ENCODE data around the gene EDAR. TPM values are rescaled to one million over a fixed set of nuclear protein-coding genes. Genes with fewer than 3 reads are reported as not detected.
A peak's percentile ranks its signal among the peaks of the same experiment; 100 is the strongest.

Gene EDAR
- 1 to 10 TPM in 1 of 2 donors, under 1 TPM in 1; 0.37 to 1.3 TPM for total RNA-seq
- total RNA-seq, result 0.12 to 0.30 reads per million in 2 donors

- H3K36me3 Mint-ChIP-seq (ENCODE audit: low read depth), result no peaks in the 10 kb centered on the region
- H3K4me3 Mint-ChIP-seq, result peak within 1 kb of the TSS; percentile 81
- H3K27ac Mint-ChIP-seq, result peak within 1 kb of the TSS; percentile 56
- H3K4me1 Mint-ChIP-seq, result peaks cover 23% of the 10 kb centered on the region
- H3K27me3 Mint-ChIP-seq, result peaks cover 28% of the 10 kb centered on the region
- H3K9me3 ChIP-seq (ENCODE audit: control insufficient read depth, low read length, poor library complexity, severe bottlenecking), result no peaks in the 10 kb centered on the region
- ATAC-seq (peak; percentile 88), DNase-seq (peak in 2 of 3 donors; percentile 17 to 27)
Measured at GRCh38 chr2:108988796-108989713, at the start of gene EDAR. TSS of gene EDAR (minus strand) at chr2:108989220. CDS start at chr2:108931014, 58,206 bp downstream.

- Mint-ChIP-seq H3K27me3 (no peaks in the 10 kb centered on the region), H3K36me3 (ENCODE audit: low read depth) (no peaks in the 10 kb centered on the region), H3K27ac (peak overlapping the region; percentile 95), H3K4me3 (peak overlapping the region; percentile 47), H3K4me1 (peaks cover 34% of the 10 kb centered on the region)
- ATAC-seq, result no peak
- DNase-seq, result no peak
- H3K9me3 ChIP-seq (ENCODE audit: control insufficient read depth, low read length, poor library complexity, severe bottlenecking), result no peaks in the 10 kb centered on the region
Measured at GRCh38 chr2:109033171-109033570, 44.2 kb upstream of the EDAR start.

- ATAC-seq, result peak; percentile 63
- Mint-ChIP-seq H3K4me3 (peak overlapping the region; percentile 92), H3K4me1 (peaks cover 36% of the 10 kb centered on the region)
Measured at GRCh38 chr2:109032229-109032820, 43.3 kb upstream of the EDAR start.

GRCh38 chr2:109031476-109032228 lies 42.6 kb upstream of the EDAR start:
- ATAC-seq (peak; percentile 77), DNase-seq (peak; percentile 38 to 43 (median 39))
- H3K9me3 ChIP-seq (ENCODE audit: control insufficient read depth, low read length, poor library complexity, severe bottlenecking), result no peaks in the 10 kb centered on the region
- Mint-ChIP-seq H3K27me3 (no peaks in the 10 kb centered on the region), H3K27ac (peak overlapping the region; percentile 95), H3K4me1 (peaks cover 36% of the 10 kb centered on the region), H3K36me3 (ENCODE audit: low read depth) (no peaks in the 10 kb centered on the region), H3K4me3 (peak overlapping the region; percentile 92)

More at GRCh38 chr2:109032229-109032820, 43.3 kb upstream of the EDAR start:
- Mint-ChIP-seq H3K27me3 (no peaks in the 10 kb centered on the region), H3K27ac (peak overlapping the region; percentile 95), H3K36me3 (ENCODE audit: low read depth) (no peaks in the 10 kb centered on the region)
- peak in 1 of 3 donors; percentile 15 for DNase-seq
- H3K9me3 ChIP-seq (ENCODE audit: control insufficient read depth, low read length, poor library complexity, severe bottlenecking), result no peaks in the 10 kb centered on the region

GRCh38 chr2:109030870-109031475 lies 42.0 kb upstream of the EDAR start:
- no peak for DNase-seq
- ATAC-seq, result no peak

GRCh38 chr2:109029490-109030201 lies 40.6 kb upstream of the EDAR start:
- ATAC-seq (no peak), DNase-seq (no peak)
- Mint-ChIP-seq H3K27me3 (no peaks in the 10 kb centered on the region), H3K36me3 (ENCODE audit: low read depth) (no peaks in the 10 kb centered on the region), H3K4me3 (peak overlapping the region; percentile 9), H3K27ac (peak overlapping the region; percentile 95), H3K4me1 (peaks cover 36% of the 10 kb centered on the region)
- H3K9me3 ChIP-seq (ENCODE audit: control insufficient read depth, low read length, poor library complexity, severe bottlenecking), result no peaks in the 10 kb centered on the region

More at GRCh38 chr2:109030870-109031475, 42.0 kb upstream of the EDAR start:
- peaks cover 39% of the 10 kb centered on the region for H3K4me1 Mint-ChIP-seq
- H3K36me3 Mint-ChIP-seq (ENCODE audit: low read depth), result no peaks in the 10 kb centered on the region
- no peaks in the 10 kb centered on the region for H3K27me3 Mint-ChIP-seq
- peak overlapping the region; percentile 95 for H3K27ac Mint-ChIP-seq
- peak overlapping the region; percentile 92 for H3K4me3 Mint-ChIP-seq
- no peaks in the 10 kb centered on the region for H3K9me3 ChIP-seq (ENCODE audit: control insufficient read depth, low read length, poor library complexity, severe bottlenecking)

- no peaks in the 10 kb centered on the region for H3K27me3 Mint-ChIP-seq
- H3K36me3 Mint-ChIP-seq (ENCODE audit: low read depth), result no peaks in the 10 kb centered on the region
- H3K4me3 Mint-ChIP-seq, result no peak overlapping the region
- H3K27ac Mint-ChIP-seq, result no peak overlapping the region
- ATAC-seq (no peak), DNase-seq (no peak)
- no peaks in the 10 kb centered on the region for H3K9me3 ChIP-seq (ENCODE audit: control insufficient read depth, low read length, poor library complexity, severe bottlenecking)
- peaks cover 32% of the 10 kb centered on the region for H3K4me1 Mint-ChIP-seq
Measured at GRCh38 chr2:109028738-109029489, 39.9 kb upstream of the EDAR start.

- Mint-ChIP-seq H3K27me3 (no peaks in the 10 kb centered on the region), H3K4me1 (peaks cover 28% of the 10 kb centered on the region), H3K36me3 (ENCODE audit: low read depth) (no peaks in the 10 kb centered on the region), H3K4me3 (no peak overlapping the region), H3K27ac (no peak overlapping the region)
- H3K9me3 ChIP-seq (ENCODE audit: control insufficient read depth, low read length, poor library complexity, severe bottlenecking), result no peaks in the 10 kb centered on the region
- DNase-seq (no peak), ATAC-seq (no peak)
Measured at GRCh38 chr2:109028277-109028676, 39.3 kb upstream of the EDAR start.

- no peak for ATAC-seq
- Mint-ChIP-seq H3K36me3 (ENCODE audit: low read depth) (no peaks in the 10 kb centered on the region), H3K4me3 (no peak overlapping the region), H3K4me1 (peaks cover 25% of the 10 kb centered on the region), H3K27me3 (no peaks in the 10 kb centered on the region), H3K27ac (no peak overlapping the region)
- DNase-seq, result no peak
- H3K9me3 ChIP-seq (ENCODE audit: control insufficient read depth, low read length, poor library complexity, severe bottlenecking), result no peaks in the 10 kb centered on the region
Measured at GRCh38 chr2:109027702-109028101, 38.7 kb upstream of the EDAR start.

- ATAC-seq, result no peak
- H3K27ac Mint-ChIP-seq, result no peak overlapping the region
- H3K4me1 Mint-ChIP-seq, result peaks cover 13% of the 10 kb centered on the region
Measured at GRCh38 chr2:109024477-109024876, 35.5 kb upstream of the EDAR start.

GRCh38 chr2:109021895-109022300 lies 32.9 kb upstream of the EDAR start:
- Mint-ChIP-seq H3K27ac (no peak overlapping the region), H3K36me3 (ENCODE audit: low read depth) (peaks cover 5% of the 10 kb centered on the region), H3K4me1 (peaks cover 17% of the 10 kb centered on the region), H3K27me3 (peaks cover 22% of the 10 kb centered on the region), H3K4me3 (no peak overlapping the region)
- no peaks in the 10 kb centered on the region for H3K9me3 ChIP-seq (ENCODE audit: control insufficient read depth, low read length, poor library complexity, severe bottlenecking)
- DNase-seq (no peak), ATAC-seq (no peak)

More at GRCh38 chr2:109024477-109024876, 35.5 kb upstream of the EDAR start:
- H3K9me3 ChIP-seq (ENCODE audit: control insufficient read depth, low read length, poor library complexity, severe bottlenecking), result no peaks in the 10 kb centered on the region
- Mint-ChIP-seq H3K36me3 (ENCODE audit: low read depth) (peaks cover 2% of the 10 kb centered on the region), H3K27me3 (peaks cover 17% of the 10 kb centered on the region), H3K4me3 (no peak overlapping the region)
- no peak for DNase-seq

Data from T-helper 17 cell (primary cell).